Fibroblast of the conjunctiva (primary cell): ENCODE results near the gene SQOR.

Experiments
- DNase-seq: peaks from one replicate; pipeline ENCODE4 v3.0.0-alpha.2; 2010; ENCODE audit warnings: low read depth

The SQOR gene

DNA sequence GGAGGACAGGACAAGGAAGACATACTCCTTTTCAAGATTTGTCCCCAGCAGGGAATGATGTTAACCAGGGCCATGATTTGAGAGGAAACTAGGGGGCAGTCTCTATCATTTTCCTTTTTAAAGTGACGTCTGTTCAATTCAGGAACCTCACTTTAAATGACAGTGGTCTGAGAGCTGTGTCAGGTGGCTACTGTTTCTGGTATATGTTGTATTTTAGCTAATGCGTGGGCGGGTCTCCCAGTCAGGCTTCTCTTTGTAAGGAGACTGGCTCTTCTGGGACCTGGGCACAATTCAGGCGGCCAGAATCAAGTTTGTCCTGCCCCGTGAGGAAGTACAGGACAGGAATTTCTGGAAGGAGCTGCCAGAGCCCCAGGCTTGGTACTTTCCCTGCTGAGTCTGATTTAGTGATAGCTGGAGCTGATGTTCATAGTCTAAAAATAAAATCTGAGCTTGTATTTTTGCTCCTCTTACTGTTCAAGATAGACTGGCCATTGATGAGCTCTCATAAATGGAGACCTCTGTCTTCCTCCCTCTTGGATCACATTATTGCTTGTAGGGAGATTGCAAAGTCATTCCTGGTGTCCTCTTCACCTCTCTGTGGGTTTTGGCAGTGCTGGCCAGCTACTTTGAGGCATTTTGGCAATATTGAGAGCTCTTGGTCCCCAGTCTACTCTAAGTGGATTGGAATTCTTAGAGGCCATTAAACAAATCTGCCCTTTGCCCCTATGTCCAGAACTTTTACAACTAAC lies 25.6 kb downstream of the SQOR start:
- no peak for DNase-seq

- DNase-seq, result no peak
Measured at GRCh38 chr15:45662375-45662774, 27.5 kb downstream of the SQOR start.

GRCh38 chr15:45664451-45664850 lies 29.6 kb downstream of the SQOR start:
- DNase-seq, result no peak

DNA sequence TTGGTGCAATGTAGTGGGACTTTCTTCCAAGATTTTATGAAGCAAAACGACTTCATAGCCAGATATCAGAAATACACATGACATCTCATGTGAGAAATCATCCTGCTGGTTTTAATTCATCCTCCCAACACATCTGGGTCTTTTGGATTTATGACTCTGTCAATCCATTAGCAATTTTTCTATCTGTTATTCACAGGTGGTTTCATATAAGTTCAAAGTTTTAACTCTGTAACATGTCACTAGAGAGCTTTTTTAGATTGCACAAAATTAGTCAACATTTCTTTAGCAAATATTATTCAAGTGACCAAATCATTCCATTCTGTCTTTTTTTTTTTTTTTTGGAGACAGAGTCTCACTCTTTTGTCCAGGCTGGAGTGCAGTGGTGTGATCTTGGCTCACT lies 30.4 kb downstream of the SQOR start:
- DNase-seq, result no peak

- no peak for DNase-seq
Measured at GRCh38 chr15:45666119-45666875, 31.5 kb downstream of the SQOR start.

DNA sequence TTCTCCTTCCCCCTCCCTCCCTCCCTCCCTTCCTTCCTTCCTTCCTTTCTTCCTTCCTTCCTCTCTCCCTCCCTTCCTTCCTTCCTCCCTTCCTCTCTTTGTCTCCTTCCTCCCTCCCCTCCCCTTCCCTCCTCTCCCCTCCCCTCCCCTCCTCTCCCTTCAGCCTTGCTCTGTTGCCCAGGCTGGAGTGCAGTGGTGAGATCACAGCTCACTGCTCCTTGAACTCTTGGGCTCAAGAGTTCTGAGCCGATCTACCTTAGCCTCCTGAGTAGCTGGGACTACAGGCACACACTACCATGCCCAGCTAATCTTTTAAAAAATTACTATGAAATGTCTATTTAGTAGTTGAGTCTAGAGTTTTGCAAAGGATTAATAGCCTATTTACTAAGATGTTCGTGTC lies 32.2 kb downstream of the SQOR start:
- DNase-seq, result no peak

DNA sequence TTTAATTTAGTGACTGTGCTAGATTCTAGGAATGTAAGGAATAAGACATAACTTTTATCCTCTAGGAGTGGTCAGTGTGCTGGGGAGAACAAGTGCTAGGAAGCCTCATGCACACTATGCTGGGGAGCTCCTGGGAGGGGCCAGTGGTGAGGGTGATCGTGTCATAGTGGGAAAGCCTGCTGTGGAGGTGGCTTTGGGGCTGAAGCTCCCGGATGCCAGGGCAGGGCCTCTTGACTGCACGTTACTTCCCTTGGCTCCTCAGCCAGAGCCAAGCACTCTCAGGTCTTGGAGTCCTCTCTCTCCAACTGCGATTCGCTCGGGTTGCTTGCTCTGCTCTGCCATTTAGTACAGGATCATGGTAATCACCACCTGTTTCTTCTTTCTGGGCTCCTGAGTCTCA lies 33.6 kb downstream of the SQOR start:
- DNase-seq, result no peak

DNA sequence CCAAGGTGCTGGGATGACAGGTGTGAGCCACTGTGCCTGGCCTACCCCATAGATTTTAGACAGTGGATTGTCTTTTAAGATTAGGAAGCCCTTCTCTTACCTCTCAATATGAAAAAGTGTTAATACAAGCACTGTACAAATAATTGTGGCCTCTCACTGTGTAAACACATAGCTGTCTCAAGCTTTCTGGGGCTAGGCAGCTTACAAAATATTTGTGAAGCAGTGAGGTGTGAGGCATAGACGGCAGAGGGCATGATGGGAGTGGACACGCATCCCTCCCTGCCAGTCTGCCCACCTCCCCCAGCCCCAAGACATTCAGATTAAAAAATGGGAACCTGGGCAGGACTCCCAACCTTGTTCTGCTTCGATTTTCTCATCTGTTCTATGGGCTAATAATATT lies 34.6 kb downstream of the SQOR start:
- no peak for DNase-seq

DNA sequence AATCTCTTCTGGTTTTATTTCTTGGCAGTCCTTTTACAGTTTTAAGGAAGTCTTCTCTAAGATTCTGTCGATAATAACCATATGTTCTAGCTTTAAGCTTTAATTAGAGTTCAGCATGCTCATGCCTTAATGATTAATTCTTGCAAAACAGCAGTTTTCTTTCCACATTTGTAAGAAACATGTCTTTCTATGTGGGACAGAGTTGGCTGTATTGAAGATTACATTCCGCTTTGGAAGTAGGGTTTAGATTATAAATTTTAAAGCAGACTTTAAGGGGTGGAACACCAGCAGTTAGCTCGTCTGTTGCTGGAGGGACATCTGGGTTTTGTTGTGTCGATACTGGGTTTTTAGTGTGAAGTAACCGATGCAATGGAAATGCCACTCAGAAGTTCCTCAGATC lies 35.3 kb downstream of the SQOR start:
- DNase-seq, result peak; percentile 65

GRCh38 chr15:45670511-45670910 lies 35.7 kb downstream of the SQOR start:
- peak; percentile 27 for DNase-seq

GRCh38 chr15:45674677-45675076 lies 39.8 kb downstream of the SQOR start:
- no peak for DNase-seq

GRCh38 chr15:45677797-45678196 lies 43.0 kb downstream of the SQOR start:
- no peak for DNase-seq

- DNase-seq, result no peak
Measured at GRCh38 chr15:45678459-45679178, 43.8 kb downstream of the SQOR start.

DNA sequence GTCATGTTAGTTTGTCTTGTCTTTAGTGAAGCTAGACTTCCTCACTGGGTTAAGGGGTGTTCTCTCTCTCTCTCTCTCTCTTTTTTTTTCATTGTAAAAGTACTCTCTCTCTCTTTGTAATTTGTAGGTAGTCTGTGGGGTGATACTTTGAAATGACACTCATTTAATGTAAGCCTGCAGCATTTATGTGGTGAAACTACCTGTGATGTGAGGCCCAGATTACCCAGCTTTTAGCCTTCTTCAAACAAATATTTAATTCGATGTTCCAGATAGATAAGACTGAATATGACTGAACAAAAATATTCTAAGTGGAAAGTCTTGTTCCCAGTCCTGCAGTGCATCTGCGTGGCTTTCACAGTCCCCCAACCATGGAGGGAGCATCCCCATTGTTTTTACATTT lies 49.7 kb downstream of the SQOR start:
- no peak for DNase-seq

GRCh38 chr15:45689616-45690015 lies 54.8 kb downstream of the SQOR start:
- no peak for DNase-seq

DNA sequence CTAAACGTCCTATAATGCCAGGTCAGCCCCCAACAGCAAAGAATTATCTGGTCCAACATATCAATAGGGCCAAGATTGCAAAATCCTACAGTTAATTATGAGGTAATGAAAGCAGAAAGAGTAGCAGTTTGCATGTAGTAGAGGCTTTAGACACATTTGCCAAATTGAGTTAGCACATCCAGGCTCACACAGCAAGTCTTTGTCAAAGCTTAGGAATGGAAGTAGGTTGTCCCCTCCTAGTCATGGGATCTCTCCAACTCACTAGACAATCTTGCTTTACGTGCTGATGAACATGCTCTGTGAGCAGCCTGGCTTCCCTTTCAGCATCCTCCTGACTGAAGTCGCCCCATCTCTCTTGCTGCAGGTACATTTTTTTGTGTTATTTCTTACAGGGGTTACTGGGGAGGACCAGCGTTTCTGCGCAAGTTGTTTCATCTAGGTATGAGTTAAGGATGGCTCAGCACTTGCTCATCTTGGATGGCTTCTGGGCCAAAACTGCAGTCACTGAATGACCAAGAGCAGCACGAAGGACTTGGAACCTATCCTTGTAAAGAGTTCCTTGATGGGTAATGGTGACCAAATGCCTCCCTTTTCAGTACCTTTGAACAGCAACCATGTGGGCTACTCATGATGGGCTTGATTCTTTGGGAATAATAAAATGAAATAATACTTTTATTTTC lies 55.9 kb downstream of the SQOR start:
- no peak for DNase-seq

GRCh38 chr15:45701108-45701507 lies 66.3 kb downstream of the SQOR start:
- no peak for DNase-seq

- no peak for DNase-seq
Measured at GRCh38 chr15:45702041-45702440, 67.2 kb downstream of the SQOR start.

- DNase-seq, result no peak
Measured at GRCh38 chr15:45703670-45704328, 69.0 kb downstream of the SQOR start.

DNA sequence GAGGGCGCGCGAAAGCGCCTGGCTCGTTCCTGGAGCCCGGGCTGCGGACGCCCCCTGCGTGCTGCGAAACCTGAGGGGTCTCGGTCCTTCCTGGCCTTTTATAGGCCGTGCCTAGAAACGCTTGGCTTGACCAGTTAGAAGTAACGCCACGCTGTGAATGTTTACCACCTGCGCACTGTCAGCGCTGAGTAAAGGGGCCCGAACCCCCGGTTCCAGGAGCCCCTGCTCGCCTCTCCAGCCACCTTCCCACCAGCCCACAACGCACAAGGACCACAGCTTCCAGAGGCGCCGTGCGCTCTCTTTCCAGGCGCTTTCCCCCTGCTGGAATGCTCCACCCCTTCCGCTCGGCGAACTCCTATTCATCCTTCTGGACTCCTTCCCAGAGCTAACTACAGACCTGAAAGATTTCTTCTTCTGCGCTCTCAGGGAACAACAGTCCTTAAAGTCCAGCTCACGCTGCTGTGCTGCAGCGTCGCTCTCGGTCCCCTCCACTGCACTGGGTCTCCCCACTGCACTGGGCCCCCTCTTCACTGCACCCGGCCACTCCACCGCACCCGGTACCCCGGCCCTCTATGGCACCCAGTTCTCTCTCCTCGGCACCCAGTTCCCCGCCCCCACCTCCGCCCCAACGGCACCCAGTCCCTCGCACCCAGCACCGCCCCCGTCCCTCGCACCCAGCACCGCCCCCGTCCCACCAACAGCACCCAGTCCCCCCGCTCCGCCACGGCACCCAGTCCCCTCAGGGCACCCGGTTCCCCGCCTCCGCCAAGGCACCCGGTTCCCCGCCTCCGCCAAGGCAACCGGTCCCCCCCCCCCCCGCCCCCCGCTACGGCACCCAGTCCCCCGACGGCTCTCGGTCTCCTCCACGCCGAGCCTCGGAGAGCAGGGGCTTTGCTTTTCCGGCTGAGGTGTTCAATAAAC lies 69.8 kb downstream of the SQOR start:
- DNase-seq, result no peak
